Ishikawa (cell line): ENCODE results near the gene DDX31.

Experiments used
- CEBPB ChIP-seq: IDR thresholded peaks from 2 replicates; pipeline ENCODE4 v1.6.1; 2012
- CREB1 ChIP-seq: IDR thresholded peaks from 2 replicates; pipeline ENCODE4 v1.6.1; 2012; ENCODE audit warnings: low read depth
- EGR1 ChIP-seq: IDR thresholded peaks from 2 replicates; pipeline ENCODE4 v1.6.1; 2012
- EP300 ChIP-seq: IDR thresholded peaks from 2 replicates; pipeline ENCODE4 v1.6.1; 2012; ENCODE audit warnings: borderline replicate concordance
- FOXM1 ChIP-seq: IDR thresholded peaks from 2 replicates; pipeline ENCODE4 v1.6.1; 2012; ENCODE audit warnings: low read depth, borderline replicate concordance
- MAX ChIP-seq: IDR thresholded peaks from 2 replicates; pipeline ENCODE4 v1.6.1; 2012
- NFIC ChIP-seq: IDR thresholded peaks from 2 replicates; pipeline ENCODE4 v1.6.1; 2012
- RAD21 ChIP-seq: IDR thresholded peaks from 2 replicates; pipeline ENCODE4 v1.6.1; 2012; ENCODE audit warnings: low read depth
- REST ChIP-seq: IDR thresholded peaks from 2 replicates; pipeline ENCODE4 v1.6.1; 2012; ENCODE audit warnings: low read depth, mild to moderate bottlenecking
- TAF1 ChIP-seq: IDR thresholded peaks from 2 replicates; pipeline ENCODE4 v1.6.1; 2012; ENCODE audit warnings: low read depth, mild to moderate bottlenecking
- TCF12 ChIP-seq: IDR thresholded peaks from 2 replicates; pipeline ENCODE4 v1.6.1; 2012; ENCODE audit warnings: low read depth
- TEAD4 ChIP-seq: IDR thresholded peaks from 2 replicates; pipeline ENCODE4 v1.6.1; 2012
- USF1 ChIP-seq: IDR thresholded peaks from 2 replicates; pipeline ENCODE4 v1.6.1; 2012
- YY1 ChIP-seq: IDR thresholded peaks from 2 replicates; pipeline ENCODE4 v1.6.1; 2012; ENCODE audit warnings: low read depth
- ZBTB7A ChIP-seq: IDR thresholded peaks from 2 replicates; pipeline ENCODE4 v1.6.1; 2012; ENCODE audit warnings: low read depth

Gene DDX31

GRCh38 chr9:132639322-132639721 is 30.5 kb downstream of the DDX31 start:
- TF ChIP-seq NFIC (no peak), RAD21 (no peak), CEBPB (no peak), REST (no peak), MAX (no peak), EGR1 (no peak), YY1 (no peak), EP300 (no peak), FOXM1 (no peak), TAF1 (no peak), USF1 (no peak), TEAD4 (no peak), ZBTB7A (no peak), CREB1 (no peak), TCF12 (no peak)

GRCh38 chr9:132638240-132638639 is 31.5 kb downstream of the DDX31 start:
- TF ChIP-seq YY1 (no peak), NFIC (no peak), EGR1 (no peak), TAF1 (no peak), CEBPB (no peak), RAD21 (no peak), TEAD4 (no peak), TCF12 (no peak), CREB1 (no peak), REST (no peak), MAX (no peak), ZBTB7A (no peak), FOXM1 (no peak), USF1 (no peak), EP300 (no peak)

GRCh38 chr9:132637801-132638200 is 32.0 kb downstream of the DDX31 start:
- TF ChIP-seq TEAD4 (no peak), MAX (no peak), FOXM1 (no peak), CREB1 (no peak)

- TF ChIP-seq CEBPB (no peak), FOXM1 (no peak), TEAD4 (no peak), EGR1 (no peak), MAX (no peak), ZBTB7A (no peak), NFIC (no peak), TAF1 (no peak), USF1 (no peak), CREB1 (no peak), RAD21 (no peak), YY1 (no peak), TCF12 (no peak), REST (no peak), EP300 (no peak)
Observed at GRCh38 chr9:132637351-132637750, 32.4 kb downstream of the DDX31 start.
